Neural cell (in vitro differentiated cells): ENCODE results near the gene MAP2K7.

Source experiments
- EP300 ChIP-seq: fragments of 450-650 bp; conservative IDR thresholded peaks from 2 replicates; pipeline ENCODE4 v1.6.1; 2014; ENCODE audit warnings: antibody characterized with exemption, mild to moderate bottlenecking, moderate library complexity; ENCODE audit not compliant: poor library complexity, severe bottlenecking
- EZH2 ChIP-seq: fragments of 200-600, 300-800 bp; shearing (Covaris generic), sonication (generic); IDR thresholded peaks from 2 replicates; pipeline ENCODE4 v1.6.1; 2014; ENCODE audit warnings: antibody characterized with exemption, low read length, borderline replicate concordance, mild to moderate bottlenecking; ENCODE audit not compliant: insufficient read depth, poor library complexity, severe bottlenecking
- MXI1 ChIP-seq: fragments of 450-650 bp; conservative IDR thresholded peaks from 2 replicates; pipeline ENCODE4 v1.6.1; 2014; ENCODE audit warnings: antibody characterized with exemption, mild to moderate bottlenecking; ENCODE audit not compliant: poor library complexity, severe bottlenecking
- POLR2AphosphoS5 ChIP-seq: IDR thresholded peaks from 2 replicates; pipeline ENCODE4 v1.6.1; 2012
- RAD21 ChIP-seq: fragments of 450-650 bp; conservative IDR thresholded peaks from 2 replicates; pipeline ENCODE4 v1.6.1; 2014; ENCODE audit warnings: antibody characterized with exemption, mild to moderate bottlenecking, moderate library complexity
- SMC3 ChIP-seq: fragments of 450-650 bp; conservative IDR thresholded peaks from 2 replicates; pipeline ENCODE4 v1.6.1; 2014; ENCODE audit warnings: antibody characterized with exemption, mild to moderate bottlenecking, moderate library complexity; ENCODE audit not compliant: poor library complexity
- TAF1 ChIP-seq: IDR thresholded peaks from 2 replicates; pipeline ENCODE4 v1.6.1; 2012; ENCODE audit warnings: low read depth
- TF ChIP-seq, protein P1 (sequence below): fragments of 450-650 bp; IDR thresholded peaks from 2 replicates; pipeline ENCODE4 v1.5.1; 2014; ENCODE audit warnings: antibody characterized with exemption, mild to moderate bottlenecking, moderate library complexity; ENCODE audit not compliant: poor library complexity, severe bottlenecking
- TF ChIP-seq, protein P2 (sequence below): IDR thresholded peaks from 2 replicates; pipeline ENCODE4 v1.6.1; 2012; ENCODE audit warnings: borderline replicate concordance

DNA sequence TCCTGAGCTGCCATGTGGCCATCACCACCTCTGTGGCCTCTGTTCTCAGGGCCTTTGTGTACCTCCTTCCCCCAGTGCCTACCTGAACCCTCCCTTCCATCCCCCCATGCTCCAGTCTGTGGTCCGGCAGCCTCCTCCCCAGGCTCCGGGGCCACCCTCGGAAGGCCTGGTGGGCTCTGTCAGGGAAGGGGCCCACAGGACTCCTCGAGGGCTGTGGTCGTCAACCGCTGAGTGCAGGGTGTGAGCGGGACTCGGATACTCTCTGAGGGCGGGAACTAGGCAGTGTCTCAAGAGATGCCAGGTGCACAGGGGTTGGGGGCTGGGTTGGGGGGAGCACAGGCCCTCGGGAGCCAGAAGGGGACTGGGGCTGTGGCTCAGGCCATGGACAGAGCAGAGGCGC lies 3.9 kb downstream of the MAP2K7 start:
- TF ChIP-seq, protein P1, sequence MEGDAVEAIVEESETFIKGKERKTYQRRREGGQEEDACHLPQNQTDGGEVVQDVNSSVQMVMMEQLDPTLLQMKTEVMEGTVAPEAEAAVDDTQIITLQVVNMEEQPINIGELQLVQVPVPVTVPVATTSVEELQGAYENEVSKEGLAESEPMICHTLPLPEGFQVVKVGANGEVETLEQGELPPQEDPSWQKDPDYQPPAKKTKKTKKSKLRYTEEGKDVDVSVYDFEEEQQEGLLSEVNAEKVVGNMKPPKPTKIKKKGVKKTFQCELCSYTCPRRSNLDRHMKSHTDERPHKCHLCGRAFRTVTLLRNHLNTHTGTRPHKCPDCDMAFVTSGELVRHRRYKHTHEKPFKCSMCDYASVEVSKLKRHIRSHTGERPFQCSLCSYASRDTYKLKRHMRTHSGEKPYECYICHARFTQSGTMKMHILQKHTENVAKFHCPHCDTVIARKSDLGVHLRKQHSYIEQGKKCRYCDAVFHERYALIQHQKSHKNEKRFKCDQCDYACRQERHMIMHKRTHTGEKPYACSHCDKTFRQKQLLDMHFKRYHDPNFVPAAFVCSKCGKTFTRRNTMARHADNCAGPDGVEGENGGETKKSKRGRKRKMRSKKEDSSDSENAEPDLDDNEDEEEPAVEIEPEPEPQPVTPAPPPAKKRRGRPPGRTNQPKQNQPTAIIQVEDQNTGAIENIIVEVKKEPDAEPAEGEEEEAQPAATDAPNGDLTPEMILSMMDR = no peak
- TF ChIP-seq, protein P2, sequence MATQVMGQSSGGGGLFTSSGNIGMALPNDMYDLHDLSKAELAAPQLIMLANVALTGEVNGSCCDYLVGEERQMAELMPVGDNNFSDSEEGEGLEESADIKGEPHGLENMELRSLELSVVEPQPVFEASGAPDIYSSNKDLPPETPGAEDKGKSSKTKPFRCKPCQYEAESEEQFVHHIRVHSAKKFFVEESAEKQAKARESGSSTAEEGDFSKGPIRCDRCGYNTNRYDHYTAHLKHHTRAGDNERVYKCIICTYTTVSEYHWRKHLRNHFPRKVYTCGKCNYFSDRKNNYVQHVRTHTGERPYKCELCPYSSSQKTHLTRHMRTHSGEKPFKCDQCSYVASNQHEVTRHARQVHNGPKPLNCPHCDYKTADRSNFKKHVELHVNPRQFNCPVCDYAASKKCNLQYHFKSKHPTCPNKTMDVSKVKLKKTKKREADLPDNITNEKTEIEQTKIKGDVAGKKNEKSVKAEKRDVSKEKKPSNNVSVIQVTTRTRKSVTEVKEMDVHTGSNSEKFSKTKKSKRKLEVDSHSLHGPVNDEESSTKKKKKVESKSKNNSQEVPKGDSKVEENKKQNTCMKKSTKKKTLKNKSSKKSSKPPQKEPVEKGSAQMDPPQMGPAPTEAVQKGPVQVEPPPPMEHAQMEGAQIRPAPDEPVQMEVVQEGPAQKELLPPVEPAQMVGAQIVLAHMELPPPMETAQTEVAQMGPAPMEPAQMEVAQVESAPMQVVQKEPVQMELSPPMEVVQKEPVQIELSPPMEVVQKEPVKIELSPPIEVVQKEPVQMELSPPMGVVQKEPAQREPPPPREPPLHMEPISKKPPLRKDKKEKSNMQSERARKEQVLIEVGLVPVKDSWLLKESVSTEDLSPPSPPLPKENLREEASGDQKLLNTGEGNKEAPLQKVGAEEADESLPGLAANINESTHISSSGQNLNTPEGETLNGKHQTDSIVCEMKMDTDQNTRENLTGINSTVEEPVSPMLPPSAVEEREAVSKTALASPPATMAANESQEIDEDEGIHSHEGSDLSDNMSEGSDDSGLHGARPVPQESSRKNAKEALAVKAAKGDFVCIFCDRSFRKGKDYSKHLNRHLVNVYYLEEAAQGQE = no peak
- TF ChIP-seq EZH2 = no peak
- no peak for TF ChIP-seq EP300
- TF ChIP-seq RAD21 = no peak
- TF ChIP-seq POLR2AphosphoS5 = no peak
- no peak for TF ChIP-seq MXI1
- TF ChIP-seq TAF1 = no peak
- TF ChIP-seq SMC3 = no peak
